Measurements from ENCODE around the gene BCHE. TPM values are rescaled to one million over a fixed set of nuclear protein-coding genes. Genes with fewer than 3 reads are reported as not detected.

The BCHE gene
- total RNA-seq, 1 donor: not detected

DNA sequence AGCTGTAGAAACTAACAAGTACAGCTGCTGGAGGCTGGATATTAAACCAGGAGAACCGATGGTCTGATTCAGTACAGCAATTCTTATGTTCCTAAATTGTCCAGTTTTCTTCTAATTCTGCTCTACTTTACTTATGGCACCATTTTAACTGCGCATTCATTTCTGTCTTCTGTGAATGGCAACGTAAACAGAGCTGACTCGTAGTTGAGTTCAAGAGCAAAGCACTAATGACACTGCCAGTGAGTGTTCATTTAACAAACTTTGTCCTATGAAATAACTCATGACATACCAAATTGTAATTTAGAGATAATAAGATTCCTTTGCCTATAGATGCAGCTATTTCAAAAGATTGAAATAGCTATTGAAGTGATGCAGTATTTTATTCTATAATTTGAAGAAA is 48.7 kb downstream of the BCHE start:
- no peak for DNase-seq (ENCODE audit: insufficient read length, low spot score, missing footprints)
- H2AFZ ChIP-seq (ENCODE audit: low read length): no peak overlapping the region
- H3K79me2 ChIP-seq (ENCODE audit: insufficient read depth, low read length): no peaks in the 10 kb centered on the region
- H3K4me1 ChIP-seq (ENCODE audit: insufficient read depth, low read length): no peaks in the 10 kb centered on the region
- H3K4me3 ChIP-seq (ENCODE audit: insufficient read depth, low read length): no peak overlapping the region
- TF ChIP-seq CTCF (IDR thresholded peaks at IDR 0.05; ENCODE audit: extremely low read depth, low read depth, low read length): no peak
- no peaks in the 10 kb centered on the region for H3K27me3 ChIP-seq (ENCODE audit: insufficient read depth, low read length)
- peaks cover 5% of the 10 kb centered on the region for H3K9me3 ChIP-seq (ENCODE audit: low read depth, low read length)
- no peaks in the 10 kb centered on the region for H3K36me3 ChIP-seq (ENCODE audit: insufficient read depth, low read length)
- no peak overlapping the region for H3K27ac ChIP-seq (ENCODE audit: low read depth, low read length)
- H4K20me1 ChIP-seq (ENCODE audit: insufficient read depth, low read length): no peaks in the 10 kb centered on the region
- H3K4me2 ChIP-seq (ENCODE audit: insufficient read depth, low read length): no peak overlapping the region

GRCh38 chr3:165786013-165786412 is 51.2 kb downstream of the BCHE start:
- no peaks in the 10 kb centered on the region for H3K79me2 ChIP-seq (ENCODE audit: insufficient read depth, low read length)
- H3K27ac ChIP-seq (ENCODE audit: low read depth, low read length): no peak overlapping the region
- H3K4me2 ChIP-seq (ENCODE audit: insufficient read depth, low read length): no peak overlapping the region
- H3K4me1 ChIP-seq (ENCODE audit: insufficient read depth, low read length): no peaks in the 10 kb centered on the region
- no peak overlapping the region for H2AFZ ChIP-seq (ENCODE audit: low read length)
- H4K20me1 ChIP-seq (ENCODE audit: insufficient read depth, low read length): no peaks in the 10 kb centered on the region
- no peaks in the 10 kb centered on the region for H3K27me3 ChIP-seq (ENCODE audit: insufficient read depth, low read length)
- peaks cover 5% of the 10 kb centered on the region for H3K9me3 ChIP-seq (ENCODE audit: low read depth, low read length)
- no peaks in the 10 kb centered on the region for H3K36me3 ChIP-seq (ENCODE audit: insufficient read depth, low read length)
- TF ChIP-seq CTCF (IDR thresholded peaks at IDR 0.05; ENCODE audit: extremely low read depth, low read depth, low read length): no peak
- H3K4me3 ChIP-seq (ENCODE audit: insufficient read depth, low read length): no peak overlapping the region
- no peak for DNase-seq (ENCODE audit: insufficient read length, low spot score, missing footprints)

GRCh38 chr3:165784337-165784736 is 52.9 kb downstream of the BCHE start:
- H3K4me1 ChIP-seq (ENCODE audit: insufficient read depth, low read length): no peaks in the 10 kb centered on the region
- no peak overlapping the region for H3K4me3 ChIP-seq (ENCODE audit: insufficient read depth, low read length)
- H4K20me1 ChIP-seq (ENCODE audit: insufficient read depth, low read length): no peaks in the 10 kb centered on the region
- TF ChIP-seq CTCF (IDR thresholded peaks at IDR 0.05; ENCODE audit: extremely low read depth, low read depth, low read length): no peak
- H3K27me3 ChIP-seq (ENCODE audit: insufficient read depth, low read length): no peaks in the 10 kb centered on the region
- H3K79me2 ChIP-seq (ENCODE audit: insufficient read depth, low read length): no peaks in the 10 kb centered on the region
- peaks cover 3% of the 10 kb centered on the region for H3K9me3 ChIP-seq (ENCODE audit: low read depth, low read length)
- no peak for DNase-seq (ENCODE audit: insufficient read length, low spot score, missing footprints)
- no peak overlapping the region for H3K27ac ChIP-seq (ENCODE audit: low read depth, low read length)
- no peaks in the 10 kb centered on the region for H3K36me3 ChIP-seq (ENCODE audit: insufficient read depth, low read length)
- H2AFZ ChIP-seq (ENCODE audit: low read length): no peak overlapping the region
- no peak overlapping the region for H3K4me2 ChIP-seq (ENCODE audit: insufficient read depth, low read length)

GRCh38 chr3:165783383-165783782 is 53.8 kb downstream of the BCHE start:
- Histone ChIP-seq H3K27me3 (ENCODE audit: insufficient read depth, low read length) (no peaks in the 10 kb centered on the region), H3K9me3 (ENCODE audit: low read depth, low read length) (peaks cover under 1% of the 10 kb centered on the region), H3K36me3 (ENCODE audit: insufficient read depth, low read length) (no peaks in the 10 kb centered on the region), H4K20me1 (ENCODE audit: insufficient read depth, low read length) (no peaks in the 10 kb centered on the region), H3K4me2 (ENCODE audit: insufficient read depth, low read length) (no peak overlapping the region), H3K4me1 (ENCODE audit: insufficient read depth, low read length) (no peaks in the 10 kb centered on the region), H3K27ac (ENCODE audit: low read depth, low read length) (no peak overlapping the region), H2AFZ (ENCODE audit: low read length) (no peak overlapping the region), H3K4me3 (ENCODE audit: insufficient read depth, low read length) (no peak overlapping the region), H3K79me2 (ENCODE audit: insufficient read depth, low read length) (no peaks in the 10 kb centered on the region)
- no peak for TF ChIP-seq CTCF (IDR thresholded peaks at IDR 0.05; ENCODE audit: extremely low read depth, low read depth, low read length)
- no peak for DNase-seq (ENCODE audit: insufficient read length, low spot score, missing footprints)

All from osteoblast (primary cell).